LNCaP clone FGC (cell line): Measurements from ENCODE around the gene NIPBL.

Experiments used
- DNase-seq: peaks from one replicate; pipeline ENCODE4 v3.0.0-alpha.2; 2011; ENCODE audit warnings: low read depth
- H3K4me3 ChIP-seq: 2 replicates; pipeline ENCODE4 v1.5.1; 2011; ENCODE audit warnings: mild to moderate bottlenecking, low read depth, low read length, control low read depth
- CTCF ChIP-seq: IDR thresholded peaks from 2 replicates; pipeline ENCODE4 v1.5.1; 2012; ENCODE audit warnings: mild to moderate bottlenecking; ENCODE audit not compliant: control insufficient read depth, insufficient read depth; ENCODE audit errors: extremely low read depth

NIPBL gene

GRCh38 chr5:36938129-36938528 lies 61.6 kb downstream of the NIPBL start:
- no peak for DNase-seq
- no peak overlapping the region for H3K4me3 ChIP-seq
- no peak for TF ChIP-seq CTCF

- no peak overlapping the region for H3K4me3 ChIP-seq
- DNase-seq, result no peak
- TF ChIP-seq CTCF, result no peak
Observed at GRCh38 chr5:36939969-36940858, 63.6 kb downstream of the NIPBL start.

GRCh38 chr5:36943584-36943983 lies 67.0 kb downstream of the NIPBL start:
- DNase-seq, result no peak
- H3K4me3 ChIP-seq, result no peak overlapping the region
- no peak for TF ChIP-seq CTCF

GRCh38 chr5:36944024-36944423 lies 67.5 kb downstream of the NIPBL start:
- no peak for DNase-seq
- no peak overlapping the region for H3K4me3 ChIP-seq
- no peak for TF ChIP-seq CTCF

GRCh38 chr5:36944607-36945225 lies 68.1 kb downstream of the NIPBL start:
- DNase-seq, result peak; percentile 39
- peak; percentile 39; the same call in 1 of the 2 replicates for TF ChIP-seq CTCF
- H3K4me3 ChIP-seq, result no peak overlapping the region

- H3K4me3 ChIP-seq, result no peak overlapping the region
- no peak for TF ChIP-seq CTCF
- no peak for DNase-seq
Observed at GRCh38 chr5:36945687-36946086, 69.1 kb downstream of the NIPBL start.
